ENCODE measurements around the gene FUZ.

Gene FUZ

GRCh38 chr19:49812997-49813861 lies at the start of gene FUZ:
Gene FUZ, minus strand, starts transcription at chr19:49813292. Its CDS starts 186 bp downstream, at chr19:49813106.
- peak; percentile 98 for DNase-seq (ENCODE audit: low spot score)

GRCh38 chr19:49862391-49863253 lies 49.5 kb upstream of the FUZ start:
- DNase-seq (ENCODE audit: low spot score) = no peak

- no peak for DNase-seq (ENCODE audit: low spot score)
Measured at GRCh38 chr19:49861541-49862378, 48.7 kb upstream of the FUZ start.

- DNase-seq (ENCODE audit: low spot score) = no peak
Measured at GRCh38 chr19:49861107-49861506, 48.0 kb upstream of the FUZ start.

- no peak for DNase-seq (ENCODE audit: low spot score)
Measured at GRCh38 chr19:49860336-49861102, 47.4 kb upstream of the FUZ start.

GRCh38 chr19:49859682-49860335 lies 46.7 kb upstream of the FUZ start:
- no peak for DNase-seq (ENCODE audit: low spot score)

- no peak for DNase-seq (ENCODE audit: low spot score)
Measured at GRCh38 chr19:49858088-49858985, 45.2 kb upstream of the FUZ start.

- DNase-seq (ENCODE audit: low spot score) = no peak
Measured at GRCh38 chr19:49857838-49858087, 44.7 kb upstream of the FUZ start.

- no peak for DNase-seq (ENCODE audit: low spot score)
Measured at GRCh38 chr19:49857061-49857837, 44.2 kb upstream of the FUZ start.

GRCh38 chr19:49856574-49857021 lies 43.5 kb upstream of the FUZ start:
- no peak for DNase-seq (ENCODE audit: low spot score)

- no peak for DNase-seq (ENCODE audit: low spot score)
Measured at GRCh38 chr19:49855676-49856573, 42.8 kb upstream of the FUZ start.

- no peak for DNase-seq (ENCODE audit: low spot score)
Measured at GRCh38 chr19:49855277-49855675, 42.2 kb upstream of the FUZ start.

GRCh38 chr19:49854378-49855263 lies 41.5 kb upstream of the FUZ start:
- DNase-seq (ENCODE audit: low spot score) = no peak

- DNase-seq (ENCODE audit: low spot score) = no peak
Measured at GRCh38 chr19:49853852-49854377, 40.8 kb upstream of the FUZ start.

GRCh38 chr19:49852631-49853126 lies 39.6 kb upstream of the FUZ start:
- no peak for DNase-seq (ENCODE audit: low spot score)

- DNase-seq (ENCODE audit: low spot score) = peak; percentile 22
Measured at GRCh38 chr19:49851456-49852259, 38.6 kb upstream of the FUZ start.
